ENCODE data around the gene MYH4. TPM values are rescaled to one million over a fixed set of nuclear protein-coding genes. Genes with fewer than 3 reads are reported as not detected.

The MYH4 gene
- total and polyA plus RNA-seq, 2 of the 8 experiments (the other 6 are each of a cell fraction or from before 2014, with no cell fraction given), result not detected

DNA sequence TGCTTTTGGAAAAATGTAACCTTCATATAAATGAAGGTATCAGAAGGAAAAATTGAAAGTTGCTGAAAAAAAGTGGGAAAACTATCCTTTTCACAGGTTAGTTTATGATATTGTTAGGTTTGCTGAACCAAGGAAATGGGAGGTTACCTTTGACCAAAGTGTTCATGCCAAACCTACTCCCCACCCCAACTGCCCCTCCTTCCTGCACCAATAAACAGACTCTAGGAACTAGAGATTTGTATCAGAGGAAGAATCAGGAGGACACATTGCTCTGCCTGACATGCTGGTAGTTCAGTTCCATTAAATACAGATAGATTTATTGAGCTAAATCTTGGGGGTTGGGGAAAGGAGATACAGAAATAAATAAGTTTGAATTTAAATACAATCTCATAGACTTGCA is 65.8 kb downstream of the MYH4 start:
- H2AFZ ChIP-seq (ENCODE audit: low read length), result no peak overlapping the region
- no peaks in the 10 kb centered on the region for H3K79me1 ChIP-seq (ENCODE audit: low read depth, low read length)
- no peak overlapping the region for H2BK120ac ChIP-seq (replicated peaks; ENCODE audit: low read depth, low read length)
- H4K91ac ChIP-seq (replicated peaks; ENCODE audit: insufficient read length, low read length), result no peak overlapping the region
- no peak overlapping the region for H3K4ac ChIP-seq (replicated peaks; ENCODE audit: insufficient read length, low read depth, low read length)
- H3K23me2 ChIP-seq (ENCODE audit: low read depth, low read length), result no peaks in the 10 kb centered on the region
- H2BK5ac ChIP-seq (ENCODE audit: low read depth, low read length), result no peak overlapping the region
- H2BK12ac ChIP-seq (ENCODE audit: low read depth, low read length), result no peak overlapping the region
- H2BK20ac ChIP-seq (ENCODE audit: low read length), result no peak overlapping the region
- CTCF ChIA-PET (ENCODE audit: partially characterized antibody), result interaction anchor here (0.6 to 1.6 kb wide), 2 partner anchors 121 to 214 kb away, joined by 4 to 5 read pairs; no protein-coding TSS in a partner anchor
- no peak overlapping the region for H3K18ac ChIP-seq (ENCODE audit: extremely low read depth, low read length)
- H3K14ac ChIP-seq (ENCODE audit: insufficient read length), result no peak overlapping the region
- no peak overlapping the region for H3K9ac ChIP-seq (replicated peaks in 1 of 4; ENCODE audit: extremely low read depth in 1 of 4, low read depth in 3 of 4, low read length in 3 of 4)
- H3K36me3 ChIP-seq (ENCODE audit: control insufficient read depth in 2 of 4, insufficient read depth in 4 of 4, low read length in 3 of 4), result no peaks in the 10 kb centered on the region
- H3K9me3 ChIP-seq (ENCODE audit: insufficient read depth in 2 of 2, low read depth in 1 of 2, low read length in 1 of 2), result no peaks in the 10 kb centered on the region
- H3K4me1 ChIP-seq (replicated peaks in 1 of 4; ENCODE audit: control insufficient read depth in 3 of 4, insufficient read depth in 4 of 4, low read length in 3 of 4), result no peaks in the 10 kb centered on the region
- no peak overlapping the region for H2BK15ac ChIP-seq (ENCODE audit: low read length)
- POLR2A ChIA-PET (ENCODE audit: partially characterized antibody), result no interaction called here
- H4K8ac ChIP-seq (ENCODE audit: extremely low read depth, insufficient read depth, low read length), result no peak overlapping the region
- peaks cover 0 to 1% of the 10 kb centered on the region in 2 experiments for H4K20me1 ChIP-seq (replicated peaks in 1 of 2; ENCODE audit: control insufficient read depth in 1 of 2, insufficient read depth in 2 of 2, low read length in 2 of 2)
- no peak overlapping the region for H4K5ac ChIP-seq (ENCODE audit: insufficient read length, low read depth, low read length)
- DNase-seq (ENCODE audit: low read depth in 1 of 2, low spot score in 2 of 2), result no peak
- H3K56ac ChIP-seq (replicated peaks; ENCODE audit: insufficient read length, low read depth, low read length), result no peak overlapping the region
- H3K23ac ChIP-seq (ENCODE audit: insufficient read length), result no peak overlapping the region
- no peaks in the 10 kb centered on the region; a peak in 1 of 7 replicates for H3K27me3 ChIP-seq (replicated peaks in 1 of 4; ENCODE audit: control insufficient read depth in 3 of 4, extremely low read depth in 1 of 4, insufficient read depth in 3 of 4, low read length in 3 of 4)
- H3K27ac ChIP-seq (ENCODE audit: low read depth, low read length), result no peak overlapping the region
- no peak for FAIRE-seq
- no peak overlapping the region for H3K4me3 ChIP-seq (ENCODE audit: extremely low read depth in 1 of 4, insufficient read depth in 2 of 4, low read depth in 3 of 4, low read length in 4 of 4)
- H3K4me2 ChIP-seq (ENCODE audit: insufficient read depth in 1 of 2, low read depth in 2 of 2, low read length in 2 of 2), result no peak overlapping the region
- no peaks in the 10 kb centered on the region for H3K79me2 ChIP-seq (ENCODE audit: control insufficient read depth in 1 of 2, insufficient read depth in 2 of 2, low read length in 2 of 2)
- H2AK5ac ChIP-seq (ENCODE audit: low read depth, low read length), result no peak overlapping the region
- TF ChIP-seq SP1 (IDR thresholded peaks at IDR 0.05; ENCODE audit: low read depth, low read length) (no peak), CHD7 (IDR thresholded peaks at IDR 0.05; ENCODE audit: insufficient replicate concordance, low read length) (no peak)
